HG02763 (cell line): ENCODE data around the gene ETHE1.
A peak's percentile ranks its signal among the peaks of the same experiment; 100 is the strongest.

Experiments
- ATAC-seq: cut with Tn5 transposase; IDR thresholded peaks from one replicate; pipeline ENCODE4 v1.9.1; 2021; ENCODE audit warnings: mild to moderate bottlenecking, moderate library complexity; ENCODE audit not compliant: unreplicated experiment

The ETHE1 gene

DNA sequence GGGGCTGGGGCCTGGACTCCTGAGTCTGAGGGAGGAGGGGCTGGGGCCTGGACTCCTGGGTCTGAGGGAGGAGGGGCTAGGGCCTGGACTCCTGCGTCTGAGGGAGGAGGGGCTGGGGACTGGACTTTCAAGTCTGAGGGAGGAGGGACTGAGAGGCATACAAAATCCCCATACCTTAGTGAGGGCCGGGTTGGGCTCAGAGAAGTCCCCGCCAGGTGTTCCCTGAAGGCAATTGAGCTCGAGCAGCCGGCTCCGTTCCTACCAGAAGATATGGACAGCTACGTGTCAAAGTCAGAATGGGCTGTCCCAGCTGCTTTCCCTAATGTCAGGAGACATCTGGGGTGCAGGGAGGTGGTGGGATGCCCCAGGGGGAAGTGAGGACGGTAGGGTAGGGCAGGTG, 31.9 kb downstream of the ETHE1 start:
- no peak for ATAC-seq

DNA sequence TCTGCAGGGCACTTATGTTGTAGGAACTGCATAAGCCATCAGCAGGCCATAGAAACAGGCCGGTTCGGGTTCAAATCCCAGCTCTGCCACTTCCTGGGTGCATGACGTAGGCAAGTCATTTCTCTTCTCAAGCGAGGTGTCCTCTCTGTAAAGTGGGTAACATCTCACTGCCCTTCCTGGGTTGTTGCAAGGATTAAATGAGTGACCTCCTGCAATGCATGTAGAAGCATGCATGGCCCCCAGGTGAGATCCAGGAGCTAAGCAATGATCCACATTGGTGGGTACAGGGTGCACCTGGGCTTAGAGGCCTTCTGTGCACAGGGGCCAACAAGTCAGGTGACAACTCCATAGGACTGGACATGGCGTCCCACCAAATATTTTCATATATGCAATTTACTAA, 36.2 kb downstream of the ETHE1 start:
- ATAC-seq = no peak

GRCh38 chr19:43489979-43490599, 36.9 kb downstream of the ETHE1 start:
- ATAC-seq = no peak

DNA sequence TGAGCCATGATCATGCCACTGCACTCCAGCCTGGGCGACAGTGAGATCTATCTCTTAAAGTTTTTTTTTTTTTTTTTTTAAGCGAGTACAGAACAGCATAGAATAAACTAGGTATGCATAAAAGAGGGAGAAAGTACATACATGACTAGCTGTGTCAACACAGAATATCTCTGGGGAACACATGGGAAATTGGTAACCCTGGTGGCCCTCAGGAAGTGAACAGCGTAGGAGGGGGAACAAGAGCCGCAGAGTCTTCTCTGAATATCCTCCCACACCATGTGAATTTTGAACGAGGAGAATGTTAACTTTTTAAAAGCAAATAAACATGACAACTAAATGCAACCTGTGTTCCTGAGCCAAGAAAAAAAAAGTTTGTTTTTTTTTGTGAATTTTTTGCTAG, 37.7 kb downstream of the ETHE1 start:
- ATAC-seq = no peak

DNA sequence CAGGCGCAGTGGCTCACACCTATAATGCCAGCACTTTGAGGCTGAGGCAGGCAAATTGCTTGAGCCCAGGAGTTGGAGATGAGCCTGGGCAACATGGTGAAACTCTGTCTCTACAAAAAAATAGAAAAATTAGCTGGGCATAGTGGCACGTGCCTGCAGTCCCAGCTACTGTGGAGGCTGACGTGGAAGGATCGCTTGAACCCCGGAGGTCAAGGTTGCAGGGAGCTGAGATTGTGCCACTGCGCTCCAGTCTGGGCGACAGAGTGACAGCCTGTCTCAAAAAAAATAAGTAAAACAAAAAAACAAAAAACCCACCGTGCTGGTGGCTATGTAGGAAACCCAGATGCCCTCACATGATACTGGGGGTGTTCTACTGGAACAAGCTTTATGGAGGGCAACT, 38.8 kb downstream of the ETHE1 start:
- no peak for ATAC-seq

DNA sequence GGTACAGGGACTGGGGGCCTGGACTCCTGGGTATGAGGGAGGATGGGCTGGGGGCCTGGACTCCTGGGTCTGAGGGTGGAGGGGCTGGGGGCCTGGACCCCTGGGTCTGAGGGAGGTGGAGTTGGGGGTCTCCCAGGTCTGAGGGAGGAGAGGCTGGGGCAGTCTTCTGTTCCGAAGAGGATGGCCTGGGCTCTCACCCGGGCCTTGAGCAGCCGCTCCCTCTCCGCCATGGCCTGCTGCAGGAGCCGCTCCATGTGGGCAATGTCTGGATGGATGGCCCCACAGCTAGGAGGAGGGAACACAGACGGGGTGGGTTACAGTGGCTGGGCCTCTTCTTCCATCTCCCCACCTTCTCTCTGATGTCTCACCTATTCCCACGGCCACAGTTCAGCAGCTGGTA, 40.6 kb downstream of the ETHE1 start:
- ATAC-seq = no peak

GRCh38 chr19:43485951-43486350, 41.0 kb downstream of the ETHE1 start:
- no peak for ATAC-seq

GRCh38 chr19:43483281-43483680, 43.7 kb downstream of the ETHE1 start:
- ATAC-seq = no peak

GRCh38 chr19:43482193-43482592, 44.8 kb downstream of the ETHE1 start:
- no peak for ATAC-seq

GRCh38 chr19:43481701-43482100, 45.3 kb downstream of the ETHE1 start:
- ATAC-seq = no peak

DNA sequence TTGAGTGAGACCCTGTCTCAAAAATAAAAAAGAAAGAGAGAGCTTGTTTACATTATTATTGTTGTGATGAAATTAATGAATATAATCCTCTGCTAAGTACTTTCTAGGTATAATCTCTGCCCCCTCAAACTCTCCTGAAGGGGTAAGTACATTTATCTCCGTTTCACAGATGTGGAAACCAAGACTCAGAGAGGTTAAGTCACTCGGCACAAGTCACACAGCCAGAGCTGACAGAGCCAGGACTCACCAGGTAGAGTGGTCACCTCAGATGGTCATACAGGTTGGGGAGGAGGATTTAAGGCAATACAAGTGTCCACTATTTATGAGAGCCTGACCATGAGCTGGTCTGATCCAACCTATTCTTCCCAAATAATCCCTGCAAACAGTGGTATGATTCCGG, 46.4 kb downstream of the ETHE1 start:
- ATAC-seq = no peak

DNA sequence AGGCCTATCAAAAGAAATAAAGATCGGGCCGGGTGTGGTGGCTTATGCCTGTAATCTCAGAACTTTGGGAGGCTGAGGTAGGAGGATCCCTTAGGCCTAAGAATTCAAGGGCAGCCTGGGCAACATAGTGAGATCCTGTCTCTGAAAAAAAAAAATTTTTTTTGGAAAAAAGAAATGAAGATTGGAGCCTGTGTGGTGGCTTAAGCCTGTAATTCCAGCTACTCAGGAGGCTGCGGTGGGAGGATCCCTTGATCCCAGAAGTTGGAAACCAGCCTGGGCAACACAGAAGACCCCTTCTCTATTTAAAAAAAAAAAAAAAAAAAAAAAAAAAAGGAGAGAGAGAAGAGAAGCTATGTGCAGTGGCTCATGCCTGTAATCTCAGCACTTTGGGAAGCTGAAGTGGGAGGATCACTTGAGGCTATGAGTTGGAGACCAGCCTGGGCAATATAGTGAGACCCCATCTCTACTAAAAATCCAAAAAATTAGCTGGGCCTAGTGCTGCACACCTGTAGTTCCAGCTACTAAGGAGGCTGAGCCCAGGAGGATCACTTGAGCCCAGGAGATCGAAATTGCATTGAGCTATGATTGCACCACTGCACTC, 46.9 kb downstream of the ETHE1 start:
- ATAC-seq = no peak

DNA sequence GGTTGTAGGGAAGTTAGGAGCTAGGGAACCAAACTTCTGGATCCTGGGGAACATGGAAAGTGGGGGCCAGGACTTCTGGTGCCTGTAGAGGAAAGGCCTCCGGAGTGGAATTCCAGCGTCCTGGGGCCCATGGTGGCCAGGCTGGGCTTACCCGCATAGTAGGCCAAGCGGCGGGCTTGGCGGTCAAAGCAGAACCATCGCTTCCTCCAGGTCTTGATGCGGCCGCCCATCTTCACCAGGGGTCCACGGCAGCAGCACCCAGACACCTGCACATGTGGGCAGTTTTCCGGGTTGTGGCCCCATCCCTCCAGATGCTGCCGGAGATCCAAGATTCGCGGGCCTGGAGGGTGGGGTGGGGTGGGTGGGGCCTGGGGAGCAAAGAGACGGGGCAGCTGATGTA, 47.8 kb downstream of the ETHE1 start:
- no peak for ATAC-seq

GRCh38 chr19:43478323-43478722, 48.7 kb downstream of the ETHE1 start:
- ATAC-seq = no peak

DNA sequence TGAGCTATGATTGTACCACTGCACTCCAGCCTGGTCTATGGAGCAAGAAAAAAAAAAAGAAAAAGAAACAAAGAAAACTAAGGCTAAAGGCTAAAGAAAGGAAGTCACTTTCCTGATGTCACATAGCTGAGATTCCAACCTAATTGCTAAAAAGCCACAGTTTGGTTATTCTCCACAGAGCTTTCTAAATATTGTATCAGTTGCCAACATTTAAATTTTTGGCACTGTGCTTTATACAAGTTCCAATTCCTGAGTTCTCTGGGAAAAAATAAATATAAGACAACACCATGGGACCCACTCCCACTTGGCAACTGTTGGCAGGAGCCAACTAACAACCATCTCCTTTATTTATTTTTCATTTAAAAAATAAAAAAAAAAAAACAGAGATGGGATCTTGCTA, 50.4 kb downstream of the ETHE1 start:
- no peak for ATAC-seq

DNA sequence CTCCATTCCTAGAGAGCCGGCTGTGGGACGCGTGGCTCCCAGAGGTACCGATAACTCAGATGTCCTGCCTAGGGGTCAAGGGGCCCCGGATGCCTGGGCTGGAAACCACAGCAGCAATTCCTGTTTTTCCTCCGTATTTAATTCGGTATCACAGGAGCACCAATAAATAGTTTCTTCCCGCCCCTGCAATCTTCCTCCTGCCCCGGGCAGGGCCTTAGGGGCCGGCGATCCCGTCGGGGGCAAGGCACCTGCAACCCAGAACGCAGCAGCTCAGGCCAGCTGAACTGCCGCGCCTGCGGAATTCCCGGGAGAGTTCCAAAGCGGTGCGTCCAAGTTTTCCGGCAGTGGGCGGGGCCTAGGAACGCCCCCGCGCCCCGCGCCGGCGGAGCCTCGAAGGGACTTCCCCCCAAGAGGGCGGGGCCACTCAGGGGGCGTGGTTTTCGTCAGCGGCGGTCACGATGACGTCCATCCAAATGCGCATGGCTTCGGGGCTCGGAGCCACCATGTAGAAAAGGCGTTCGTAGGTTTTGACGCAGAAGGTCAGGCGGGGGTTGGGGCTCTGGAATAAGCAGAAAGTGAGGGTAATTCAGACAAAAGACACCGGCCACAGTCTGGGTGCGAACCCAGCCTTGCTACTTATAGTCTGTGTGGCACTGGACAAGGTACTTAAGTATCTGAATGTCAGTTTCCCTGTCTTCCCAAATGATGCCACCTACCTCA, 51.9 kb downstream of the ETHE1 start:
- peak; percentile 51 for ATAC-seq

DNA sequence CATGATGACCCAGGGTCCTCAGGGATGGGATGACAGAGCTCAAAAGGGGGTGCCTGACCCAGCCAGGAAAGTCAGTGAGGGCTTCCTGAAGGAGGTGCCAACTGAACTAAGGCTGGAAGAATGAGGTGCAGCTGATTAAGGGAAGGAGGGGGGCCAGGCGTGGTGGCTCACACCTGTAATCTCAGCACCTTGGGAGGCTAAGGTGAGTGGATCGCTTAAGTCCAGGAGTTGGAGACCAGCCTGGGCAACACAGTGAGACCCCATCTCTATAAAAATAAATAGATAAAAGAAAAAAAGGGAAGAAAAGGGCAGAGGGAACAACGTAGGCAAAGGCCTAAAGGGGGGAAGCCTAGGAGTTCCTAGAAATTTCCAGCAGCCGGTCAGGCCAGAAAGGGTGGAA, 52.5 kb downstream of the ETHE1 start:
- ATAC-seq = no peak

- ATAC-seq = no peak
Observed at GRCh38 chr19:43471091-43471490, 55.9 kb downstream of the ETHE1 start.

- no peak for ATAC-seq
Observed at GRCh38 chr19:43470288-43470687, 56.7 kb downstream of the ETHE1 start.

DNA sequence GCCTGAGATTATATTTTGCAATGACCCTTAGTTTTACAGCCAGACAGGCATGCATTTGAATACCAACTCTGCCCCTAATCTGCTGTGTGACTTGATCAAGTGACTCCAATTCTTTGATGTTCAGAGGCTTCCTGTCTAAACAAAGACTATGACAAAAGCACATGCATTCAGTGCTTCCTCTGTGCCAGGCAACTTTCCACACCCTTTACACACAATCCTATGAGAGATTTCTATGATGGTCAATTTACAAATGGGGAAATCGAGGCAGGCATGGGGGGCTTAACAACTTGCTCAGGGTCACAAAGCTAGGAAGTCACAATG, 57.9 kb downstream of the ETHE1 start:
- no peak for ATAC-seq

DNA sequence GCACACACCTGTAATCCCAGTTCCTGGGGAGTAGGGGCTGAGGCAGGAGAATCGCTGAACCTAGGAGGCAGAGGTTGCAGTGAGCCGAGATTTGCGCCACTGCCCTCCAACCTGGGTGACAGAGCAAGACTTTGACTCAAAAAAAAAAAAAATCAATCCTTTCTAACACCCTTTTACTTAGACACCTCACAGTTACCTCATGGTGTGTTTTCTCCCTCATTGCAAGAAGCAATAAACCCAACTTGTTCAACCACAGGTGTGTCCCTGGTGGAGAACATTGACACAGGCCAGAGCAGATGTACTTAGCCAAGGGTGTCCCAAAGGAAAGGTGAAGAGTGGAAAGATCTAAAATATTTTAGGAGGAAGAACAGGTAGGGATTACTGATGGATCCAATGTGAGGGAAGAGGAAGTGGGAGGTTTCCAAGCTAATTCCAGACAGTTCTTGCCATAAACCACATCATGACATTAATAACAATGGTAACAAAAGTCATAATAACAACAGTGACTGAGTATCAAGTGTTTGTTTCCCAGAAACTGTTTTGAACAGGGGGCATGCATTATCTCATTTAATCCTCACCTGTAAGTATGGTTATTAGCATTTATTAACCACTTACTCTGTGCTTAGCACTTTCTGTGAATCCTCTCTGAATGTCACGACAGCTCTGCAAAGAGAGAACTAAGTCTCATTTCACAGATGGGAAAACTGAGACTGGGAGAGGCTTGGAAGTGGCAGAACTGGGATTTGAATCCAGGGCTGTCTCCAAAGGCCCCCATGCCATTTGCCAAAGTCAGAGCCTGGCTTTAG, 58.4 kb downstream of the ETHE1 start:
- no peak for ATAC-seq

DNA sequence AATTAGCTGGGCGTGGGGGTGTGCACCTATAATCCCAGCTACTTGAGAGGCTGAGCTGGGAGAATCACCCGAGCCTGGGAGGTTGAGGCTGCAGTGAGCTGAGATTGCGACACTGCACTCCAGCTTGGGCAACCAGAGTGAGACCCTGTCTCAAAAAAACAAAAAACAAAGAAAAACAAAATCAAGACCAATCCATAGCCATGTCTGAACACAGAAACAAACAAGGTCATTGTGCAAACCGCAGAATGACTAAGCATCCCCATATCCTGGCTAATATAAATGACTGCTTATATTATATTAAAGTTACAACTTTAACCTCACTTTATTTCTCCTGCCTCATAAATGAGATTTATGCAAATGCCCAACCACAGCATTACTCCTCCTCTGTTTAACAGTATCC, 59.3 kb downstream of the ETHE1 start:
- no peak for ATAC-seq
